Caco-2 (cell line): ENCODE data around the gene CHAF1A. TPM values are rescaled to one million over a fixed set of nuclear protein-coding genes. Genes with fewer than 3 reads are reported as not detected.

ENCODE experiments used
- BruUV-seq: library from RNA; stranded (reverse); fragments of 400-500 nt; replicated peaks from 2 replicates; lab custom pipeline; 2021; lab: Mats Ljungman, UMichigan
- CTCF ChIA-PET: fragments of 300-600 bp; sonication (Branson Sonifier 250); formaldehyde crosslinking; loops from one replicate; lab custom pipeline; 2022; ENCODE audit warnings: antibody characterized with exemption; lab: Charles Lee
- POLR2A ChIA-PET: fragments of 300-600 bp; sonication (Branson Sonifier 250); formaldehyde crosslinking; loops from one replicate; lab custom pipeline; 2022; ENCODE audit warnings: antibody characterized with exemption; lab: Charles Lee
- DNase-seq, 2 experiments: peaks; one replicate each; pipeline versions ENCODE4 v3.0.0 to v3.0.0-alpha.2; 2020 to 2022
- H3K27me3 ChIP-seq: replicated peaks from 2 replicates; pipeline ENCODE4 v1.6.0; 2011; ENCODE audit warnings: low read length; ENCODE audit not compliant: control insufficient read depth, insufficient read depth
- H3K36me3 ChIP-seq: 2 replicates; pipeline ENCODE4 v1.5.1; 2011; ENCODE audit warnings: low read length; ENCODE audit not compliant: control insufficient read depth, insufficient read depth
- H3K4me1 ChIP-seq: fragments of 250-450 bp; sonication (Bioruptor Pico); 2 replicates; pipeline ENCODE4 v1.5.1; 2020; ENCODE audit warnings: mild to moderate bottlenecking
- H3K4me3 ChIP-seq: 2 replicates; pipeline ENCODE4 v1.5.1; 2011; ENCODE audit warnings: low read depth, mild to moderate bottlenecking, control low read depth, low read length
- H3K9me3 ChIP-seq: fragments of 250-450 bp; sonication (Bioruptor Pico); 2 replicates; pipeline ENCODE4 v1.5.1; 2020; ENCODE audit warnings: mild to moderate bottlenecking, moderate library complexity
- H3K27ac Mint-ChIP-seq: one replicate; pipeline ENCODE4 v1.8.0; 2022; ENCODE audit warnings: mixed read lengths; ENCODE audit not compliant: unreplicated experiment
- H3K27me3 Mint-ChIP-seq: one replicate; pipeline ENCODE4 v1.8.0; 2022; ENCODE audit warnings: mixed read lengths; ENCODE audit not compliant: insufficient read depth, unreplicated experiment
- H3K36me3 Mint-ChIP-seq: one replicate; pipeline ENCODE4 v1.8.0; 2022; ENCODE audit warnings: mild to moderate bottlenecking, mixed read lengths; ENCODE audit not compliant: insufficient read depth, unreplicated experiment
- H3K4me1 Mint-ChIP-seq: one replicate; pipeline ENCODE4 v1.8.0; 2022; ENCODE audit warnings: low read depth, mixed read lengths; ENCODE audit not compliant: unreplicated experiment
- H3K4me3 Mint-ChIP-seq: one replicate; pipeline ENCODE4 v1.8.0; 2022; ENCODE audit warnings: mild to moderate bottlenecking, moderate library complexity, mixed read lengths; ENCODE audit not compliant: unreplicated experiment
- H3K9me3 Mint-ChIP-seq: one replicate; pipeline ENCODE4 v1.8.0; 2022; ENCODE audit warnings: mixed read lengths; ENCODE audit not compliant: unreplicated experiment
- CTCF ChIP-seq, 2 experiments: fragments of 200-600 bp in 1 of 2; IDR thresholded peaks; 1 replicate in 1 of 2; 2 replicates in 1 of 2; pipeline versions ENCODE4 v1.5.1 to v1.8.0; 2011 to 2022; ENCODE audit warnings: antibody characterized with exemption in 1 of 2, control low read depth in 1 of 2, inconsistent platforms in 1 of 2, low read depth in 1 of 2, low read length in 1 of 2, mild to moderate bottlenecking in 1 of 2, moderate library complexity in 1 of 2; ENCODE audit not compliant: insufficient read depth in 1 of 2, severe bottlenecking in 1 of 2, unreplicated experiment in 1 of 2
- intact Hi-C: fragments of 100-400 bp; cut with micrococcal nuclease; formaldehyde crosslinking; loops from one replicate; pipeline ENCODE4 v1.10.0; 2022; ENCODE audit not compliant: unreplicated experiment
- total RNA-seq: library from RNA; stranded (reverse); gene quantifications from 2 replicates; pipeline ENCODE4 v1.2.3, GENCODE V29; 2022

CHAF1A gene
- total RNA-seq, 1 experiment from 2014 or later, result 63.1 TPM

GRCh38 chr19:4429771-4430171, 27.3 kb downstream of the CHAF1A start:
- Mint-ChIP-seq H3K36me3 (peaks cover 92% of the 10 kb centered on the region), H3K9me3 (no peaks in the 10 kb centered on the region), H3K4me1 (no peaks in the 10 kb centered on the region), H3K4me3 (no peak overlapping the region), H3K27ac (no peak overlapping the region), H3K27me3 (no peaks in the 10 kb centered on the region)
- intact Hi-C loops, result no loop called here
- H3K36me3 ChIP-seq, result peaks cover 3% of the 10 kb centered on the region
- no peak overlapping the region for H3K4me3 ChIP-seq
- no TSS peak for BruUV-seq
- H3K27me3 ChIP-seq, result no peaks in the 10 kb centered on the region
- H3K9me3 ChIP-seq, result no peaks in the 10 kb centered on the region
- no peak for DNase-seq
- POLR2A ChIA-PET, result no interaction called here
- no peaks in the 10 kb centered on the region for H3K4me1 ChIP-seq
- CTCF ChIA-PET, result no interaction called here
- no peak for TF ChIP-seq CTCF (IDR thresholded peaks at IDR 0.05; ENCODE audit: insufficient read depth in 1 of 2, low read depth in 1 of 2, low read length in 1 of 2, severe bottlenecking in 1 of 2, unreplicated experiment in 1 of 2)

DNA sequence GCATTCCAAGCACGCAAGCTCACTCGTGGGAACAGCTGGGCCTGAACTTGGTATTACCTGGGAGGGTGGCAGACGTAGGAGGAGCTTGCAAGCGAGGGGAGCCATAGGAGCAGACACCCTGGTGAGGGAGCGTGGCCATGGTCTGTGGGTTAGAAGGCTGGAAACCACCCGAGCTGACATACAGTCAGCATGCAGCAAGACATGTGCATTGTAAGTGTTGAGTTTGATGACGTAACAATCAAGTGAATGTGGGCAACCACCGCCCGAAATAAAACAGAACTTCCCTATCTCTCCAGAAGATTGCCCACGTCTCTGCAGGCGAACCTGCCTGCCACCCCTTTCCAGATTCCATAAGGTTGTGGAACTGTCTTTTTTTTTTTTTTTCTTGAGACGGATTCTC, 28.3 kb downstream of the CHAF1A start:
- Histone ChIP-seq H3K9me3 (no peaks in the 10 kb centered on the region), H3K27me3 (no peaks in the 10 kb centered on the region), H3K4me3 (no peak overlapping the region), H3K4me1 (no peaks in the 10 kb centered on the region), H3K36me3 (peaks cover 3% of the 10 kb centered on the region)
- POLR2A ChIA-PET, result no interaction called here
- intact Hi-C loops, result no loop called here
- no TSS peak for BruUV-seq
- CTCF ChIA-PET, result no interaction called here
- H3K27me3 Mint-ChIP-seq, result no peaks in the 10 kb centered on the region
- no peak for TF ChIP-seq CTCF (IDR thresholded peaks at IDR 0.05; ENCODE audit: insufficient read depth in 1 of 2, low read depth in 1 of 2, low read length in 1 of 2, severe bottlenecking in 1 of 2, unreplicated experiment in 1 of 2)
- DNase-seq, result no peak
- peaks cover 95% of the 10 kb centered on the region for H3K36me3 Mint-ChIP-seq
- H3K4me1 Mint-ChIP-seq, result no peaks in the 10 kb centered on the region
- H3K9me3 Mint-ChIP-seq, result no peaks in the 10 kb centered on the region
- H3K27ac Mint-ChIP-seq, result peak overlapping the region; percentile 41
- no peak overlapping the region for H3K4me3 Mint-ChIP-seq

DNA sequence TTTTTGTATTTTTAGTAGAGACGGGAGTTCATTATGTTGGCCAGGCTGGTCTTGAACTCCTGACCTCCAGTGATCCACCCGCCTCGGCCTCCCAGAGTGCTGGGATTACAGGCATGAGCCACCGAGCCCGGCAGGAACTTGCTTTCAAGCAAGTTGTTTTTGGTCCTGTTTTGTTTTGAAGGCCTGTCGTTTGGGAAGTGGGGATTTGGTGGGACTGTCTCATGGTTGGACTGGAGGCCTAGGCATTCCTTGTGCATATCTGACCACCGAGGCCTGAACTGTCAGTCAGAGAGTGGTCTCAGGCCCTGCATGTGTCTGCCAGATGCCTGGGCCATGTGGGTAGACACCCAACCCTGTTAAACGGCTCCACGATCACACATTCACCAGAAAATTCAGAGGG, 28.9 kb downstream of the CHAF1A start:
- intact Hi-C loops, result no loop called here
- ChIA-PET POLR2A (no interaction called here), CTCF (no interaction called here)
- no TSS peak for BruUV-seq
- H3K36me3 Mint-ChIP-seq, result peaks cover 91% of the 10 kb centered on the region
- H3K4me1 ChIP-seq, result no peaks in the 10 kb centered on the region
- no peak for DNase-seq
- H3K9me3 Mint-ChIP-seq, result no peaks in the 10 kb centered on the region
- peaks cover 3% of the 10 kb centered on the region for H3K36me3 ChIP-seq
- H3K27me3 ChIP-seq, result no peaks in the 10 kb centered on the region
- H3K27me3 Mint-ChIP-seq, result no peaks in the 10 kb centered on the region
- no peak for TF ChIP-seq CTCF (IDR thresholded peaks at IDR 0.05; ENCODE audit: insufficient read depth in 1 of 2, low read depth in 1 of 2, low read length in 1 of 2, severe bottlenecking in 1 of 2, unreplicated experiment in 1 of 2)
- H3K9me3 ChIP-seq, result no peaks in the 10 kb centered on the region
- H3K27ac Mint-ChIP-seq, result no peak overlapping the region
- H3K4me1 Mint-ChIP-seq, result no peaks in the 10 kb centered on the region
- no peak overlapping the region for H3K4me3 ChIP-seq
- H3K4me3 Mint-ChIP-seq, result no peak overlapping the region
